Hepatocyte (in vitro differentiated cells): Measurements from ENCODE around the gene TSPAN19. TPM values are rescaled to one million over a fixed set of nuclear protein-coding genes. Genes with fewer than 3 reads are reported as not detected.
"Not testable (repeated sequence)": the region's sequence is repeated elsewhere in the genome, so short reads cannot be mapped to it uniquely, and the experiment has no call there.

ENCODE experiments used
- DNase-seq: peaks from one replicate; pipeline ENCODE4 v3.0.0-alpha.2; 2016; ENCODE audit warnings: low spot score
- H2AFZ ChIP-seq: fragments of 200-600 bp; sonication (generic); 2 replicates; pipeline ENCODE4 v1.6.0; 2016; ENCODE audit warnings: antibody characterized with exemption, mild to moderate bottlenecking
- H3K27ac ChIP-seq: fragments of 200-600 bp; sonication (generic); 2 replicates; pipeline ENCODE4 v1.5.1; 2016; ENCODE audit warnings: mild to moderate bottlenecking
- H3K27me3 ChIP-seq: fragments of 200-600 bp; sonication (generic); 2 replicates; pipeline ENCODE4 v1.6.1; 2016
- H3K36me3 ChIP-seq: fragments of 200-600 bp; sonication (generic); replicated peaks from 2 replicates; pipeline ENCODE4 v1.5.1; 2016; ENCODE audit warnings: low read depth; ENCODE audit not compliant: insufficient read depth
- H3K4me1 ChIP-seq: fragments of 200-600 bp; sonication (generic); 2 replicates; pipeline ENCODE4 v1.5.1; 2016; ENCODE audit warnings: mild to moderate bottlenecking, moderate library complexity; ENCODE audit not compliant: insufficient read depth
- H3K4me2 ChIP-seq: fragments of 200-600 bp; sonication (generic); 2 replicates; pipeline ENCODE4 v1.6.0; 2016
- H3K4me3 ChIP-seq: fragments of 200-600 bp; sonication (generic); 2 replicates; pipeline ENCODE4 v1.5.1; 2016; ENCODE audit warnings: mild to moderate bottlenecking
- H3K79me2 ChIP-seq: fragments of 200-600 bp; sonication (generic); 2 replicates; pipeline ENCODE4 v1.6.0; 2017; ENCODE audit warnings: mild to moderate bottlenecking
- H3K9me2 ChIP-seq: fragments of 200-600 bp; sonication (generic); replicated peaks from 2 replicates; pipeline ENCODE4 v1.6.0; 2017; ENCODE audit warnings: mild to moderate bottlenecking; ENCODE audit not compliant: insufficient read depth
- H3K9me3 ChIP-seq: fragments of 200-600 bp; sonication (generic); 2 replicates; pipeline ENCODE4 v1.5.1; 2016; ENCODE audit warnings: low read depth, mild to moderate bottlenecking
- H4K20me1 ChIP-seq: fragments of 200-600 bp; sonication (generic); 2 replicates; pipeline ENCODE4 v1.6.0; 2016; ENCODE audit warnings: mild to moderate bottlenecking; ENCODE audit not compliant: insufficient read depth, poor library complexity, severe bottlenecking
- CTCF ChIP-seq: fragments of 200-600 bp; sonication (generic); IDR thresholded peaks from 2 replicates; pipeline ENCODE4 v1.5.1; 2016; ENCODE audit warnings: antibody characterized with exemption, mild to moderate bottlenecking; ENCODE audit not compliant: poor library complexity
- EZH2 ChIP-seq: fragments of 200-600 bp; sonication (generic); IDR thresholded peaks from 2 replicates; pipeline ENCODE4 v1.6.1; 2016; ENCODE audit warnings: antibody characterized with exemption, mild to moderate bottlenecking, borderline replicate concordance
- EZH2phosphoT487 ChIP-seq: fragments of 200-600 bp; sonication (generic); IDR thresholded peaks from one replicate; pipeline ENCODE4 v1.6.1; 2018; ENCODE audit warnings: antibody characterized with exemption, mild to moderate bottlenecking, low read depth, moderate library complexity; ENCODE audit not compliant: unreplicated experiment, severe bottlenecking
- WGBS: methylation state at CpG from one replicate; pipeline ENCODE4 v1.1.6; 2016; ENCODE audit warnings: low lambda C conversion rate; ENCODE audit errors: missing lambda C conversion rate; 5-methylcytosine and 5-hydroxymethylcytosine counted together
- polyA plus RNA-seq: library from polyadenylated mRNA; unstranded; fragments of >200 nt; fragmentation: Nextera tagmentation; extraction: Ambion mirVana; gene quantifications from 2 replicates; pipeline ENCODE4 v1.2.1, GENCODE V29; 2016
- total RNA-seq: library from RNA; depleted of rRNA; stranded (reverse); fragments of >200 nt; gene quantifications from 2 replicates; pipeline ENCODE4 v1.2.3, GENCODE V29; 2014

The TSPAN19 gene
- total and polyA plus RNA-seq, 2 experiments from 2014 or later = not detected

DNA sequence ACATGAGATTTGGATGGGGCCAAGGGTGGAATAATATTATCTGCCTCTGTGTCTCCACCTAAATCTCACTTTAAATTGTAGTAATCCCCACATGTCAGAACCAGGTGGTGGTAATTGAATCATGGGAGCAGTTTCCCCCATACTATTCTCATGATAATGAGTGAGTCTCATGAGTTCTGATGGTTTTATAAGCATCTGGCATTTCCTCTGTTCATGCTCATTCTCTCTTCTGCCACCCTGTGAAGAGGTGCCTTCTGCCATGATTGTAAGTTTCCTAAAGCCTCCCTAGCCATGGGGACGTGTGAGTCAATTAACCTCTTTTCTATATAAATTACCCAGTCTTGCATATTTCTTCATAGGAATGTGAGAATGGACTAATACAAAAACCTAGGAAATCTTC, 29.9 kb downstream of the TSPAN19 start:
- Histone ChIP-seq H3K36me3 (no peaks in the 10 kb centered on the region), H3K4me3 (no peak overlapping the region)

DNA sequence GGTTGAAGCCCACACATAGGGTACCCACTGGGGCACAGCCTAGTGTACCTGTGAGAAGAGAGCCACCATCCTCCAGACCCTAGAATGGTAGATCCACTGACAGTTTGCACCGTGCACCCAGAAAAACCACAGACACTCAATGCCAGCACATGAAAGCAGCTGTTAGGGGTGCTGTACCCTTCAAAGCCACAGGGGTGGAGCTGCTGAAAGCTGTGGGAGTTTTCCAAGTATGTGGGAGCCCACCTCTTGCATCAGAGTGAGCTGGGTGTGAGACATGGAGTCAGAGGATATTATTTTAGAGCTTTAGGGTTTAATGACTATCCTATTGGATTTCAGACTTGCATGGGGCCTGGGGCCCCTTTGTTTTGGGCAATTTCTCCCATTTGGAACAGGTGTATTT, 30.5 kb downstream of the TSPAN19 start:
- DNase-seq = no peak
- Histone ChIP-seq H3K27ac (no peak overlapping the region), H3K4me3 (no peak overlapping the region), H3K9me3 (no peaks in the 10 kb centered on the region), H4K20me1 (no peaks in the 10 kb centered on the region), H3K4me1 (no peaks in the 10 kb centered on the region), H3K27me3 (no peaks in the 10 kb centered on the region), H3K36me3 (no peaks in the 10 kb centered on the region), H3K79me2 (no peaks in the 10 kb centered on the region), H3K9me2 (no peaks in the 10 kb centered on the region), H3K4me2 (no peak overlapping the region), H2AFZ (no peak overlapping the region)
- TF ChIP-seq EZH2phosphoT487 = no peak
- TF ChIP-seq CTCF = no peak
- TF ChIP-seq EZH2 = no peak
- 100% methylated on average over 1 of the region's 1 CpG for WGBS

More for the DNA sequence above, 29.9 kb downstream of the TSPAN19 start:
- DNase-seq = no peak
- WGBS = 71% methylated on average over 1 of the region's 1 CpG
- no peaks in the 10 kb centered on the region for H3K9me3 ChIP-seq
- no peaks in the 10 kb centered on the region for H3K4me1 ChIP-seq
- H3K79me2 ChIP-seq = no peaks in the 10 kb centered on the region
- no peak overlapping the region for H3K4me2 ChIP-seq
- H2AFZ ChIP-seq = no peak overlapping the region
- no peaks in the 10 kb centered on the region for H3K9me2 ChIP-seq
- no peak for TF ChIP-seq EZH2
- no peaks in the 10 kb centered on the region for H4K20me1 ChIP-seq
- H3K27ac ChIP-seq = no peak overlapping the region
- H3K27me3 ChIP-seq = no peaks in the 10 kb centered on the region

- not testable (repeated sequence) for H3K4me3 ChIP-seq, H3K79me2 ChIP-seq, H3K4me2 ChIP-seq, H2AFZ ChIP-seq, H3K27ac ChIP-seq, DNase-seq, H3K4me1 ChIP-seq, H3K36me3 ChIP-seq, H4K20me1 ChIP-seq, H3K27me3 ChIP-seq, H3K9me3 ChIP-seq, H3K9me2 ChIP-seq
- WGBS = 58% methylated on average over 2 of the region's 2 CpGs
These were observed 31.0 kb downstream of the TSPAN19 start for GRCh38 chr12:85005047-85005446.

DNA sequence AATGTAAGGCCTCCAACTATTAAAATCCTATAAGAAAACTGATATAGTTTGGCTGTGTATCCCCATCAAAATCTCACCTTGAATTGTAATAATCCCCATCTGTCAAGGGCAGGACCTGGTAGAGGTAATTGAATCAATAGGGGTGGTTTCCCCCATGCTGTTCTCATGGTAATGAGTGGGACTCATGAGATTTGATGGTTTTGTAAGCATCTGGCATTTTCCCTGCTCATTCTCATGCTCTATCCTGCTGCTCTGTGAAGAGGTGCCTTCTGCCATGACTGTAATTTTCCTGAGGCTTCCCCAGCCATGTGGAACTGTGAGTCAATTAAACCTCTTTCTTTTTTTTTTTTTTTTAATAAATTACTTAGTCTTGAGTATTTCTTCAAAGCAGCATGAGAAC, 31.9 kb downstream of the TSPAN19 start:
- Histone ChIP-seq H3K27ac (no peak overlapping the region), H3K4me1 (no peaks in the 10 kb centered on the region), H3K9me3 (no peaks in the 10 kb centered on the region), H3K27me3 (no peaks in the 10 kb centered on the region), H4K20me1 (no peaks in the 10 kb centered on the region), H2AFZ (no peak overlapping the region), H3K9me2 (no peaks in the 10 kb centered on the region), H3K4me2 (no peak overlapping the region), H3K4me3 (no peak overlapping the region), H3K79me2 (no peaks in the 10 kb centered on the region), H3K36me3 (no peaks in the 10 kb centered on the region)
- DNase-seq = no peak
- TF ChIP-seq EZH2 (no peak), CTCF (no peak), EZH2phosphoT487 (no peak)

DNA sequence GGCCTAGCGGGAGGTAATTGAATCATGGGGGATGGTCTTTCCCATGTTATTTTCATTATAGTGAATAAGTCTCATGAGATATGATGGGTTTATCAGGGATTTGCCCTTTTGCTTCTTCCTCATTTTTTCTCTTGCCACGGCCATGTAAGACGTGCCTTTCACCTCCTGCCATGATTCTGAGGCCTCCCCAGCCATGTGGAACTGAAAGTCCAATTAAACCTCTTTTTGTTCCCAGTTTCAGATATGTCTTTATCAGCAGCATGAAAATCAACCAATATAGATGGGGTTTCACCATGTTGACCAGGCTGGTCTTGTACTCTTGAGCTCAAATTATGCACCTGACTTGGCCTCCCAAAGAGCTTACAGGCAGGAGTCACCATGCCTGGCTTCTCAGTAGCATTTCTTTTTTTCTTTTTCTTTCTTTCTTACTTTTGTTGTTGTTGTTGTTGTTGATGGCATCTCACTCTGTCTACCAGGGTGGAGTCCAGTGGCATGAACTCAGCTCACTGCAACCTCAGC, 33.2 kb downstream of the TSPAN19 start:
- Histone ChIP-seq H3K36me3 (no peaks in the 10 kb centered on the region), H3K9me3 (no peaks in the 10 kb centered on the region), H3K27me3 (no peaks in the 10 kb centered on the region), H3K9me2 (no peaks in the 10 kb centered on the region), H3K27ac (no peak overlapping the region), H4K20me1 (no peaks in the 10 kb centered on the region), H3K4me2 (no peak overlapping the region), H3K4me1 (no peaks in the 10 kb centered on the region), H2AFZ (no peak overlapping the region), H3K4me3 (no peak overlapping the region), H3K79me2 (no peaks in the 10 kb centered on the region)
- TF ChIP-seq EZH2 = no peak
- no peak for TF ChIP-seq CTCF
- TF ChIP-seq EZH2phosphoT487 = no peak
- DNase-seq = no peak
- 83% methylated on average over 3 of the region's 3 CpGs for WGBS
